Activated CD4-positive, alpha-beta T cell treated with anti-CD3 and anti-CD28 coated beads for 48 hours (primary cell): ENCODE results near the gene CCDC136.

Source experiments
- DNase-seq: peaks from one replicate; pipeline ENCODE4 v3.0.0-alpha.2; 2020

Gene CCDC136

GRCh38 chr7:128777156-128778123 lies 14.3 kb upstream of the CCDC136 start:
- DNase-seq = no peak

- no peak for DNase-seq
Observed at GRCh38 chr7:128778946-128779345, 12.8 kb upstream of the CCDC136 start.

GRCh38 chr7:128781126-128781525 lies 10.6 kb upstream of the CCDC136 start:
- DNase-seq = no peak

- DNase-seq = no peak
Observed at GRCh38 chr7:128781851-128782250, 9.9 kb upstream of the CCDC136 start.

GRCh38 chr7:128783143-128783861 lies 8.5 kb upstream of the CCDC136 start:
- DNase-seq = peak; percentile 39

- no peak for DNase-seq
Observed at GRCh38 chr7:128785738-128786137, 6.0 kb upstream of the CCDC136 start.

GRCh38 chr7:128788446-128789412 lies 3.0 kb upstream of the CCDC136 start:
- DNase-seq = no peak

GRCh38 chr7:128790315-128791041 lies 1.3 kb upstream of the CCDC136 start:
- DNase-seq = no peak

- DNase-seq = no peak
Observed at GRCh38 chr7:128791972-128792327, 182 bp downstream of the CCDC136 start.

GRCh38 chr7:128792471-128793180 lies 858 bp downstream of the CCDC136 start:
- no peak for DNase-seq

GRCh38 chr7:128793181-128793547 lies 1.4 kb downstream of the CCDC136 start:
- DNase-seq = no peak

GRCh38 chr7:128794020-128794419 lies 2.3 kb downstream of the CCDC136 start:
- peak; percentile 30 for DNase-seq

GRCh38 chr7:128794436-128794835 lies 2.7 kb downstream of the CCDC136 start:
- DNase-seq = no peak

- DNase-seq = no peak
Observed at GRCh38 chr7:128795129-128795528, 3.4 kb downstream of the CCDC136 start.

GRCh38 chr7:128796327-128796726 lies 4.6 kb downstream of the CCDC136 start:
- no peak for DNase-seq

- DNase-seq = no peak
Observed at GRCh38 chr7:128799451-128799850, 7.7 kb downstream of the CCDC136 start.

GRCh38 chr7:128800567-128800966 lies 8.8 kb downstream of the CCDC136 start:
- DNase-seq = no peak

- DNase-seq = no peak
Observed at GRCh38 chr7:128801003-128801402, 9.2 kb downstream of the CCDC136 start.

- no peak for DNase-seq
Observed at GRCh38 chr7:128801667-128802418, 10.1 kb downstream of the CCDC136 start.

- DNase-seq = no peak
Observed at GRCh38 chr7:128804484-128804883, 12.7 kb downstream of the CCDC136 start.

GRCh38 chr7:128805225-128805624 lies 13.5 kb downstream of the CCDC136 start:
- DNase-seq = no peak
